Tibial artery (tissue), 4 donors: ENCODE results near the gene PAK2.
A peak's percentile ranks its signal among the peaks of the same experiment; 100 is the strongest.
"Not testable (repeated sequence)": the region's sequence is repeated elsewhere in the genome, so short reads cannot be mapped to it uniquely, and the experiment has no call there.

Source experiments
- DNase-seq, 2 donors: peaks; one replicate each; pipeline ENCODE4 v3.0.0-alpha.2; 2019
- H3K27ac ChIP-seq, 2 donors: fragments of 200-600 bp; sonication (generic) in 1 of 2; 1 replicate in 1 of 2; 2 replicates in 1 of 2; pipeline ENCODE4 v1.5.1; 2018 to 2019; ENCODE audit warnings: mild to moderate bottlenecking in 1 of 2
- H3K27me3 ChIP-seq, 2 donors: fragments of 200-600 bp; sonication (generic) in 1 of 2; one replicate each; pipeline versions ENCODE4 v1.5.1 to v1.6.0; 2016 to 2019
- H3K36me3 ChIP-seq, 3 donors: fragments of 200-600 bp; sonication (generic) in 2 of 3; one replicate each; pipeline ENCODE4 v1.5.1; 2016 to 2019; ENCODE audit warnings: mild to moderate bottlenecking in 2 of 3
- H3K4me1 ChIP-seq, 4 donors: fragments of 200-600 bp; sonication (generic) in 2 of 4; 1 replicate in 3 of 4; 2 replicates in 1 of 4; pipeline ENCODE4 v1.5.1; 2016 to 2019
- H3K4me3 ChIP-seq, 2 donors: fragments of 200-600 bp; sonication (generic) in 1 of 2; 1 replicate in 1 of 2; 2 replicates in 1 of 2; pipeline ENCODE4 v1.5.1; 2018 to 2019; ENCODE audit warnings: mild to moderate bottlenecking in 2 of 2
- H3K9me3 ChIP-seq, 3 donors: fragments of 200-600 bp; sonication (generic) in 1 of 3; one replicate each; pipeline ENCODE4 v1.5.1; 2016 to 2019
- intact Hi-C: fragments of 100-400 bp; cut with DNase I; formaldehyde crosslinking; loops from one replicate; pipeline ENCODE4 v1.15.0; 2023; ENCODE audit warnings: low total_unique reads
- TF ChIP-seq, protein P1 (sequence below), 2 experiments: fragments of 200-600 bp in 1 of 2; fragments of 450-650 bp in 1 of 2; IDR thresholded peaks; one replicate each; pipeline ENCODE4 v1.5.1; 2017 to 2019; ENCODE audit warnings: antibody characterized with exemption in 2 of 2, mild to moderate bottlenecking in 1 of 2, moderate library complexity in 1 of 2

Gene PAK2

DNA sequence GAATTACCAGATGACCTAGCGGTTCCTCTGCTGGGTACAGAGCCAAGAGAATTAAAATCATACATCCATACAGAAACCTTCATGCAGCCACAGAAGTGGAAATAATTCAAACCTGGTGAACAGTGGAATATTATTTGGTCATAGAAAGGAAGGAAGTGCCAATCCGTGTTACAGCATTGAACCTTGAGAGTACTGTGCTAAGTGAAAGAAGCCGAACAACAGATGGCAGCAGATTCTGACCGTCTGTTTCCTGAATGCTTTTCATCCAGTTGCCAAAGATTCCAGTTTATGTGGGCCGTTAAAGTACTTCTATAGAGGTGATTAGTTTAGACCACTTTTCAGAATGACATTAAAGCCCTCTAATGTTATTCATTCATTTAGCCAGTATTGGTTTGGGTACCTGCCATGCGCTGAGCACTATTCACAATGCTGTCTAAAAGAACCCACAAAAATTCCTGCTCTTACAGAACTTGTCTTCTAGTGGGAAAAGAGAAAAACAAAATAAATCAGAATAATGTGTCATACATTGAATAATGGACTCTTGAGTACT is 82.2 kb downstream of the PAK2 start:
- Histone ChIP-seq H3K4me3 (no peak overlapping the region), H3K9me3 (no peaks in the 10 kb centered on the region), H3K27ac (no peak overlapping the region), H3K36me3 (peaks cover 77 to 99% (median 85%) of the 10 kb centered on the region in 3 donors), H3K27me3 (no peaks in the 10 kb centered on the region), H3K4me1 (no peaks in the 10 kb centered on the region)
- TF ChIP-seq, protein P1, sequence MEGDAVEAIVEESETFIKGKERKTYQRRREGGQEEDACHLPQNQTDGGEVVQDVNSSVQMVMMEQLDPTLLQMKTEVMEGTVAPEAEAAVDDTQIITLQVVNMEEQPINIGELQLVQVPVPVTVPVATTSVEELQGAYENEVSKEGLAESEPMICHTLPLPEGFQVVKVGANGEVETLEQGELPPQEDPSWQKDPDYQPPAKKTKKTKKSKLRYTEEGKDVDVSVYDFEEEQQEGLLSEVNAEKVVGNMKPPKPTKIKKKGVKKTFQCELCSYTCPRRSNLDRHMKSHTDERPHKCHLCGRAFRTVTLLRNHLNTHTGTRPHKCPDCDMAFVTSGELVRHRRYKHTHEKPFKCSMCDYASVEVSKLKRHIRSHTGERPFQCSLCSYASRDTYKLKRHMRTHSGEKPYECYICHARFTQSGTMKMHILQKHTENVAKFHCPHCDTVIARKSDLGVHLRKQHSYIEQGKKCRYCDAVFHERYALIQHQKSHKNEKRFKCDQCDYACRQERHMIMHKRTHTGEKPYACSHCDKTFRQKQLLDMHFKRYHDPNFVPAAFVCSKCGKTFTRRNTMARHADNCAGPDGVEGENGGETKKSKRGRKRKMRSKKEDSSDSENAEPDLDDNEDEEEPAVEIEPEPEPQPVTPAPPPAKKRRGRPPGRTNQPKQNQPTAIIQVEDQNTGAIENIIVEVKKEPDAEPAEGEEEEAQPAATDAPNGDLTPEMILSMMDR (IDR thresholded peaks at IDR 0.05) = no peak
- intact Hi-C loops = no loop called here
- no peak for DNase-seq

DNA sequence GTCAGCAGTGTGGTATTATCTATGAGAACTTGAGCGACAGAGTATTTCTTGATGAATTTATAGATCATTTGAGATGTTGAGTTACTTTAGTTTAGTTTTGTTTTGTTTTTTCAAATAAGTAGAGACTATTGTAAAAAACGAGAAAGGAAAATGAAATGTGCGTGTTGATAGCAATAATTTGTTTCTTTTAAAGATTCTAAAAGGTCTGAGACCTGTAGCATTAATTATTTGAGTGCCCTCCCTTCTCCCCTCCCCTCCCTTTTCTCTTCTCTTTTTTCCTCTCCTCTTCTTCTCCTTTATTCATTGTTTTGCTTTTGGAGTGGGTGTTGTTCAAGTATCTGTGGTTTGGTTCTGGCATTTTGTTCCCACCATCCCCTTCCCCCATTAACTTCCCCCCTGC is 90.0 kb downstream of the PAK2 start:
- peaks cover 9 to 64% (median 50%) of the 10 kb centered on the region in 3 donors for H3K36me3 ChIP-seq
- H3K27ac ChIP-seq, H3K9me3 ChIP-seq, DNase-seq, H3K4me1 ChIP-seq, intact Hi-C loops, H3K27me3 ChIP-seq, H3K4me3 ChIP-seq: not testable (repeated sequence)

DNA sequence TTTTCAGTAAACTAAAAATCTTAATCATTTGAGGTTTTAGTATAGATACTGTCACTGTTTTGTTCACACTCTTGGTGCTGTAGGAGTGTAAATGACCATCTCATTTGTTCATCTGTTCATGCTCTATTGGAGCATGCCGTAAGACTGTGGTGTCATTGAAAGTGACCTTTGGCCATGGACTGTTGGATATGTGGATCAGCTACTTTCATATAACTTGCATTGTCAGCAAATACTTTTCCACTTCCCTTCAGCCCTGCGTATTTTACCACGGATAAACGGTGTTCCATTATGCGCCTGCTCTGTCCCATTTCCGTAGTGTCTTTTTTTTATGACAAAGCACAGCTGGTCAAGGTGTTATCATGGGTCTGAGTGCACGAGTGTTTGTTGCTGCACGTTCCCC is 95.4 kb downstream of the PAK2 start:
- DNase-seq = no peak
- intact Hi-C loops = no loop called here
- Histone ChIP-seq H3K36me3 (peaks cover 0 to 18% (median 9%) of the 10 kb centered on the region in 3 donors), H3K27me3 (no peaks in the 10 kb centered on the region), H3K4me3 (no peak overlapping the region), H3K27ac (no peak overlapping the region), H3K4me1 (no peaks in the 10 kb centered on the region), H3K9me3 (no peaks in the 10 kb centered on the region)
- TF ChIP-seq, protein P1 (IDR thresholded peaks at IDR 0.05) = no peak

- not testable (repeated sequence) for H3K27ac ChIP-seq, DNase-seq, H3K36me3 ChIP-seq, H3K4me3 ChIP-seq, H3K4me1 ChIP-seq, H3K27me3 ChIP-seq, H3K9me3 ChIP-seq
- intact Hi-C loops = loop anchor here (2.0 kb wide), 1 partner anchor 132 kb away; the partner anchor contains the start of gene PIGZ
These were observed 97.0 kb downstream of the PAK2 start for GRCh38 chr3:196836626-196837025.

DNA sequence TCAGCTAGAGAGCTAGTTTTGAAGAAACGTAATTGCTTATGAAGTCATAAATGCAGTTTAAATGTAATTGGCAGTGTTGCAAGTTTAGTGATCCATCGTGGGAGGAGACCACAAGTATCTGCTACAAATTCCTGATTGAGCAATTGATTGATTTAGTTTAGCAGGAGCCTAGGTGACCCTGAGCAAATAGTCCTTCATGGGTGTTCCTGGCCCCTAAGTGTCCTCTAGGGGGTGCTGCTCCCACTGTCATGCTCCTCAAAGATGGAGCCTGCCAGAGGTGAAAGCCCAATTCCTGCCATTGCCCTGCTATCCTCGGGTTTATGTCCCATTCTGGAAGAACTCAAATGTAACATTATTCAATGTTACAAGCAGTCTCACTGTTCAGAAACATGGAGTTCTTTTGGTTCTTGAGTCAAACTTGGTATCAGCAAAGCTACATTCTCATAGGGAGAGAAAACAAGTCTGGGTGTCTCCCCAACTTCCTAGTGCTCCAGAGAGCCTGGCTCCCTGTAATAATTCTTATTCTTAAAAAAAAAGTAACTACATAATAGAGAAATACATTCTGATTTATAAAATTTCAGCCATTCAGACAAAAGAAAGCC is 98.3 kb downstream of the PAK2 start:
- Histone ChIP-seq H3K4me1 (no peaks in the 10 kb centered on the region), H3K27me3 (no peaks in the 10 kb centered on the region), H3K4me3 (no peak overlapping the region), H3K9me3 (no peaks in the 10 kb centered on the region), H3K36me3 (no peaks in the 10 kb centered on the region), H3K27ac (no peak overlapping the region)
- DNase-seq = peak; percentile 65 to 77
- TF ChIP-seq, protein P1 (IDR thresholded peaks at IDR 0.05) = peak; percentile 66 to 72
- intact Hi-C loops = loop anchor here (2.0 kb wide), 1 partner anchor 131 kb away; the partner anchor contains the start of gene PIGZ

GRCh38 chr3:196839351-196839750 is 99.7 kb downstream of the PAK2 start:
- H3K36me3 ChIP-seq, H3K4me3 ChIP-seq, H3K27ac ChIP-seq, intact Hi-C loops, H3K4me1 ChIP-seq, H3K27me3 ChIP-seq, DNase-seq, H3K9me3 ChIP-seq: not testable (repeated sequence)

GRCh38 chr3:196842567-196843434 is 103.1 kb downstream of the PAK2 start:
- no peak overlapping the region for H3K4me3 ChIP-seq
- H3K27me3 ChIP-seq = no peaks in the 10 kb centered on the region
- H3K27ac ChIP-seq = no peak overlapping the region
- TF ChIP-seq, protein P1 (IDR thresholded peaks at IDR 0.05) = no peak
- H3K36me3 ChIP-seq = no peaks in the 10 kb centered on the region
- DNase-seq = no peak
- H3K4me1 ChIP-seq = no peaks in the 10 kb centered on the region
- intact Hi-C loops = no loop called here
- no peaks in the 10 kb centered on the region for H3K9me3 ChIP-seq
